HFFc6 (cell line): Measurements from ENCODE around the gene SCLT1. TPM values are rescaled to one million over a fixed set of nuclear protein-coding genes. Genes with fewer than 3 reads are reported as not detected.

Source experiments
- DNase-seq: peaks from one replicate; pipeline ENCODE4 v3.0.0-alpha.2; 2018
- H3K27ac Mint-ChIP-seq: 2 replicates; pipeline ENCODE4 v1.8.0; 2020; ENCODE audit warnings: mild to moderate bottlenecking, mixed read lengths
- H3K27me3 Mint-ChIP-seq: 2 replicates; pipeline ENCODE4 v1.8.0; 2021; ENCODE audit warnings: mild to moderate bottlenecking, moderate library complexity, mixed read lengths; ENCODE audit not compliant: insufficient read depth
- H3K36me3 Mint-ChIP-seq: 2 replicates; pipeline ENCODE4 v1.8.0; 2021; ENCODE audit warnings: low read depth, mixed read lengths
- H3K4me1 Mint-ChIP-seq: 2 replicates; pipeline ENCODE4 v1.8.0; 2020; ENCODE audit warnings: low read depth, mixed read lengths
- H3K4me3 Mint-ChIP-seq: 2 replicates; pipeline ENCODE4 v1.8.0; 2020; ENCODE audit warnings: mild to moderate bottlenecking, moderate library complexity, mixed read lengths
- H3K9me3 Mint-ChIP-seq: 2 replicates; pipeline ENCODE4 v1.8.0; 2020; ENCODE audit warnings: mild to moderate bottlenecking, mixed read lengths
- total RNA-seq, 6 experiments: library from RNA; stranded (reverse); fragmentation: NEBNext Ultra II Directional; extraction: Animal tissue kit (Norgen Biotek cat#: 25700); gene quantifications; 2 replicates in 1 of 6; 3 replicates in 5 of 6; pipeline ENCODE4 v1.2.3, GENCODE V29; 2021
- TF ChIP-seq, protein P1 (sequence below): fragments of 200-600 bp; sonication (generic); IDR thresholded peaks from 2 replicates; pipeline ENCODE4 v1.5.0; 2021; ENCODE audit warnings: antibody characterized with exemption, mild to moderate bottlenecking

Gene SCLT1
- total RNA-seq, 6 experiments from 2014 or later: 8.3 to 13.5 (median 11.5) TPM

DNA sequence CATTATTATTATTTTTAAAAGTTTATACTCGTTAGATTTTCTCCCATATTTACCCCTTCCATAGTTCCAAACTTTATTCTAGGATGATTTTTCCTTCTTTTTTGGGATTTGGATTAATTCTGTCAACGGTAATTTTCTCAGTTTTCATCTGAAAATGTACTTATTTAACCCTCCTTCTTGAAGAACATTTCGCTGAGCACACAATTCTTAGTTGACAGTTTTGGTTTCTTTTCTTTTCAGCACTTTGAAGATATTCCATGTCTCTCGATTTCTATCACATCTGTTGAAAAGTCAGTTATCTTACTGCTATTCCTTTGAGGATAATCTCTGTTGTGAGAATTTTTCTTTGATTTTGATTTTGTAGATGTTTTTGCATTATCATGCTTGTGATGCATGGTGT is 85.2 kb downstream of the SCLT1 start:
- Mint-ChIP-seq H3K36me3 (peaks cover 35% of the 10 kb centered on the region), H3K27me3 (peaks cover 1% of the 10 kb centered on the region; the same call in 1 of the 2 replicates), H3K4me3 (no peak overlapping the region), H3K27ac (no peak overlapping the region), H3K4me1 (no peaks in the 10 kb centered on the region), H3K9me3 (peaks cover 42% of the 10 kb centered on the region)
- no peak for DNase-seq
- TF ChIP-seq, protein P1, sequence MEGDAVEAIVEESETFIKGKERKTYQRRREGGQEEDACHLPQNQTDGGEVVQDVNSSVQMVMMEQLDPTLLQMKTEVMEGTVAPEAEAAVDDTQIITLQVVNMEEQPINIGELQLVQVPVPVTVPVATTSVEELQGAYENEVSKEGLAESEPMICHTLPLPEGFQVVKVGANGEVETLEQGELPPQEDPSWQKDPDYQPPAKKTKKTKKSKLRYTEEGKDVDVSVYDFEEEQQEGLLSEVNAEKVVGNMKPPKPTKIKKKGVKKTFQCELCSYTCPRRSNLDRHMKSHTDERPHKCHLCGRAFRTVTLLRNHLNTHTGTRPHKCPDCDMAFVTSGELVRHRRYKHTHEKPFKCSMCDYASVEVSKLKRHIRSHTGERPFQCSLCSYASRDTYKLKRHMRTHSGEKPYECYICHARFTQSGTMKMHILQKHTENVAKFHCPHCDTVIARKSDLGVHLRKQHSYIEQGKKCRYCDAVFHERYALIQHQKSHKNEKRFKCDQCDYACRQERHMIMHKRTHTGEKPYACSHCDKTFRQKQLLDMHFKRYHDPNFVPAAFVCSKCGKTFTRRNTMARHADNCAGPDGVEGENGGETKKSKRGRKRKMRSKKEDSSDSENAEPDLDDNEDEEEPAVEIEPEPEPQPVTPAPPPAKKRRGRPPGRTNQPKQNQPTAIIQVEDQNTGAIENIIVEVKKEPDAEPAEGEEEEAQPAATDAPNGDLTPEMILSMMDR: no peak

DNA sequence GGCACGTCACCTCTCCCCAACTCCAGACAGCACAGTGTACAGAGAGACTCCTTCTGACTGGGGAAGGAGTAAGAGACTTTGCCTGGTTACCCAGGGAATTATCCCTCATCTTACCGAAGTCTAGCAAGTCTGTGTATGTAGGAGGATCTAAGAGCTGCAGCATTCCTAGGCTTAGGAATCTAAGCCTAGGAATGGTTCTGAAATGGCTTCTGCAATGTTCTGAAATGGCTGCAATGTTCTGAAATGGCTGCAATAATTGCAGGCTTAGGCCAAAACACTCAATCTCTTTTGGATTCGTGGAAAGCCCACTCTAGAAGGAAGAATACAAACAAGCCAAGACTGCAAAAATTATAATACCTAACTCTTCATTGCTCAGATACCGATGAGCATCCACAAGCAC is 106.4 kb downstream of the SCLT1 start:
- H3K36me3 Mint-ChIP-seq: peaks cover 32% of the 10 kb centered on the region

DNA sequence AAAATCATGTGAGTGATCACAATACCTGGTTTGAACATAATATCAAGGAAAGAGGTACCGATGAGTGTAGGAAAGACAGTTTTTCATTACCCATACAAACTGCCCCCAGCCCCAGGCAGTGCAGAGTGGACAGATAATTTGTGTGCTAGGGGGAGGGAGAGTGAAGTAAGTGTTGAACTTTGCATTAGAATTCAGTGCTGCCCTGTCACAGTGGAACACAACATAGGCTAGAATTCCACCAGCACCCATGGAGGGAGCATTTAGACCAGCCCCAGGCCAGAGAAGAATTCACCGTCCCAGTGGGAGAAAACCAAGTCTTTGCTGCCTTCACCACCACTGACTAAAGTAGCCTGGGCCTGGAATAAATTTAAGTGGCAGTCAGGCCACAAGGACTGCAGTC is 107.3 kb downstream of the SCLT1 start:
- no peaks in the 10 kb centered on the region for H3K4me1 Mint-ChIP-seq
- no peak overlapping the region for H3K27ac Mint-ChIP-seq
- H3K27me3 Mint-ChIP-seq: no peaks in the 10 kb centered on the region; the same call in 1 of the 2 replicates
- H3K9me3 Mint-ChIP-seq: no peaks in the 10 kb centered on the region
- H3K36me3 Mint-ChIP-seq: peaks cover 32% of the 10 kb centered on the region
- no peak overlapping the region for H3K4me3 Mint-ChIP-seq
- TF ChIP-seq, protein P1: no peak
- DNase-seq: no peak

More for the DNA sequence above, 106.4 kb downstream of the SCLT1 start:
- TF ChIP-seq, protein P1: no peak
- H3K4me3 Mint-ChIP-seq: no peak overlapping the region
- DNase-seq: no peak
- H3K9me3 Mint-ChIP-seq: no peaks in the 10 kb centered on the region
- H3K4me1 Mint-ChIP-seq: no peaks in the 10 kb centered on the region
- H3K27ac Mint-ChIP-seq: no peak overlapping the region
- H3K27me3 Mint-ChIP-seq: no peaks in the 10 kb centered on the region; the same call in 1 of the 2 replicates

DNA sequence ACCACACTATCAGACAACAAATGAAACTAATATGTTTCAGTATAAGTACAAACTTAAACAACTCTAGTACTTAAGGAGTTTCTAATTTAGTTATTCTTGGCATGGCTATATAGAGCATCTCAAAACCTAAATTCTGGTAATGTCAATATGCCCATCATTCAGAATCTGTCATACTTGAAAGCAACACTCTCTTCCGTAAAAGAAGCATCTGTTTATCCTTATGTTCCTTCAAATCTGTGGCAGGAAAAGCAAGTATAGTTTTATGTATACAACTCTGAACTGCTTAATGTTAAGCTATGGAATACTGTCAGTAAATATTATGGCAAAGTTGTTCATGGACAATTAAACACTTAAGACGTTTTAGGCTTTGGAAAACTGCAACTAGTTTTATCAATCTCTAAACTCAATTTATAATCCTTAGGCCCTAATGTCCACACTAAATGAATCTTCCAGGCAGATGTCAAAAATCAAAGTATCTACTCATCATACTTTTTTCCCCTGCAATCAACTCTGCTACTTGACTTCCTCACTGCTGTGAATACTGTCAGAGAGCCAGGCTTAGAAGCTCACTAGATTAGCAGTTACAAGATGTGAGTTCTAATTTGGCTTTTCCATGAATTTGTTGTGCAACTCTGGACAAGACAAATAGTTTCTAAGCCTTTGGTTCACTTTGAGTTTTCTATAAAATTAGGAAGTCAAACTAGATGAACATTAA is 109.4 kb downstream of the SCLT1 start:
- H3K9me3 Mint-ChIP-seq: no peaks in the 10 kb centered on the region
- DNase-seq: no peak
- TF ChIP-seq, protein P1: no peak

DNA sequence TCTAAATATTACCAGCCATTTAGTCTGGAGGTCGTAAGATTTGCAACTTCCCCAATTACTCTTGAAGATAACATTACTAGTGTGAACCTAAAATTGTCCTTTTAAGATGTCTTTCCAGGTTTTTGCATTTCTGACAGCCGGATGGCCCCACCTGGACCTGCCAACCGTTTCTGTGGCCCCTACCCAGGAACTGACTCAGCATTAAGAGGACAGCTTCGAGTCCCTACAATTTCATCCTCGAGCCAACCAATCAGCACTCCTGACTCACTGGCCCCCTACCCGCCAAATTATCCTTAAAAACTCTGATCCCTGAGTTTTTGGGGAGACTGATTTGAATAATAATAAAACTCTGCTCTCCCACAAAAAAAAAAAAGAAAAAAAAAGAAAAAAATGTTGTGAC is 112.0 kb downstream of the SCLT1 start:
- TF ChIP-seq, protein P1: no peak
- Mint-ChIP-seq H3K36me3 (no peaks in the 10 kb centered on the region), H3K4me3 (no peak overlapping the region), H3K4me1 (peaks cover 5% of the 10 kb centered on the region; the same call in 1 of the 2 replicates), H3K9me3 (no peaks in the 10 kb centered on the region), H3K27ac (no peak overlapping the region), H3K27me3 (no peaks in the 10 kb centered on the region; the same call in 1 of the 2 replicates)
- no peak for DNase-seq

More for the DNA sequence above, 109.4 kb downstream of the SCLT1 start:
- no peak overlapping the region for H3K4me3 Mint-ChIP-seq
- no peaks in the 10 kb centered on the region; the same call in 1 of the 2 replicates for H3K27me3 Mint-ChIP-seq
- peaks cover 5% of the 10 kb centered on the region; the same call in 1 of the 2 replicates for H3K4me1 Mint-ChIP-seq
- peaks cover 15% of the 10 kb centered on the region for H3K36me3 Mint-ChIP-seq
- H3K27ac Mint-ChIP-seq: no peak overlapping the region
